ENCODE data around the gene EDC4. TPM values are rescaled to one million over a fixed set of nuclear protein-coding genes. Genes with fewer than 3 reads are reported as not detected.

Gene EDC4
- total RNA-seq, 4 donors from 2014 or later, result 27.3 to 92.2 (median 43.0) TPM

DNA sequence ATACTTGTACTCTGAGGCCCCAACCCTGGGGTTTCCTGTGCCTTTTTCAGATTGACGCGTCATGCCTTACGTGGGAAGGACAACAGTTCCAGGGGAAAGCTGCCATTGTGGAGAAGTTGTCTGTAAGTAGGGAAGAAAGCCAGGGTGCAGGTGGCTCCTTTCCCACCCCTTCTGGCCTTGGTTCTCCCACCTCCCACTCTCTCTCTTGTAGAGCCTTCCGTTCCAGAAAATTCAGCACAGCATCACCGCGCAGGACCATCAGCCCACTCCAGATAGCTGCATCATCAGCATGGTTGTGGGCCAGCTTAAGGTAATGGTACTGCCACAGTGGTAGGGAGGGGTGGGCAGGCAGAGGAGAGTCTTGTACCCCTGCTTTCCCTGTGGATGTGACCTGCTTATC lies 4.6 kb upstream of the EDC4 start:
- ATAC-seq (ENCODE audit: low FRiP score) (no peak), DNase-seq (ENCODE audit: low spot score) (no peak)
- TF ChIP-seq, protein P1, sequence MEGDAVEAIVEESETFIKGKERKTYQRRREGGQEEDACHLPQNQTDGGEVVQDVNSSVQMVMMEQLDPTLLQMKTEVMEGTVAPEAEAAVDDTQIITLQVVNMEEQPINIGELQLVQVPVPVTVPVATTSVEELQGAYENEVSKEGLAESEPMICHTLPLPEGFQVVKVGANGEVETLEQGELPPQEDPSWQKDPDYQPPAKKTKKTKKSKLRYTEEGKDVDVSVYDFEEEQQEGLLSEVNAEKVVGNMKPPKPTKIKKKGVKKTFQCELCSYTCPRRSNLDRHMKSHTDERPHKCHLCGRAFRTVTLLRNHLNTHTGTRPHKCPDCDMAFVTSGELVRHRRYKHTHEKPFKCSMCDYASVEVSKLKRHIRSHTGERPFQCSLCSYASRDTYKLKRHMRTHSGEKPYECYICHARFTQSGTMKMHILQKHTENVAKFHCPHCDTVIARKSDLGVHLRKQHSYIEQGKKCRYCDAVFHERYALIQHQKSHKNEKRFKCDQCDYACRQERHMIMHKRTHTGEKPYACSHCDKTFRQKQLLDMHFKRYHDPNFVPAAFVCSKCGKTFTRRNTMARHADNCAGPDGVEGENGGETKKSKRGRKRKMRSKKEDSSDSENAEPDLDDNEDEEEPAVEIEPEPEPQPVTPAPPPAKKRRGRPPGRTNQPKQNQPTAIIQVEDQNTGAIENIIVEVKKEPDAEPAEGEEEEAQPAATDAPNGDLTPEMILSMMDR (IDR thresholded peaks at IDR 0.05), result no peak

DNA sequence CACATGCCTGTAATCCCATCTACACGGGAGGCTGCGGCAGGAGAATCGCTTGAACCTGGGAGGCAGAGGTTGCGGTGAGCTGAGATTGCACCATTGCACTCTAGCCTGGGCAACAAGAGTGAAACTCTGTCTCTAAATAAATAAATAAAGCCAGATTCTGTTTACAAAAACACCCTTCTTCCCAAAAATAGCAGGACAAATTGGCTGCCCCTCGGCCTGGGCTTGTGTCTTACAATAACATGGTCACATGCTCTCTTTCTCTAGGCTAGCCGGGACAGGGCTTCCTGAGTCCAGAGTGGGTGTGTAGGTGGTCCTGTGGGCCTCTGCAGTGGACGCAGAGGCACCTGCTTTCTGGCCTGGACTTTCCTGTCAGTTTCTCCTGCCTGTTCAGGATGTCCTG lies 3.2 kb upstream of the EDC4 start:
- ATAC-seq (ENCODE audit: low FRiP score), result no peak
- no peak for DNase-seq (ENCODE audit: low spot score)

DNA sequence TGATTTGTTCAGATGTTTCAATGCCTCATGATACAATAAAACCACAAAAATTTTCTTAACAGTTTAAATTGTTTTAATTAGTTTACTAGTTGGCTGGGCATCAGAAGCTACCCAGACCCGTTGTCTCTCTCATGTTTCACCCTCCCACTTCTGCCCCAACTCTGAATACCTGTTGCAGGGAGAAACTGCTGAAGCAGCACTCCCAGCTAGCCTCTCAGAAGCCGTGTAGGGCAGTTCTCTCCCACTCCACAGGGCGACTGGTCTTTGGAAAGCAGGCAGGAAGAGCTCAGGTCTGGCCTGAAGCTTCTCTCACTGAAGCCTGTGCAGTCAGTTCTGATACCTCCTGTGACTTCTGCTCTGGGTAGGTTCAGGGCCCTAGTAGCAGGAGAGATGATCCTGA lies 1.6 kb upstream of the EDC4 start:
- DNase-seq (ENCODE audit: low spot score) (no peak), ATAC-seq (ENCODE audit: low FRiP score) (no peak)
- TF ChIP-seq, protein P1 (IDR thresholded peaks at IDR 0.05), result no peak

More for the DNA sequence above, 3.2 kb upstream of the EDC4 start:
- TF ChIP-seq, protein P1 (IDR thresholded peaks at IDR 0.05), result no peak

DNA sequence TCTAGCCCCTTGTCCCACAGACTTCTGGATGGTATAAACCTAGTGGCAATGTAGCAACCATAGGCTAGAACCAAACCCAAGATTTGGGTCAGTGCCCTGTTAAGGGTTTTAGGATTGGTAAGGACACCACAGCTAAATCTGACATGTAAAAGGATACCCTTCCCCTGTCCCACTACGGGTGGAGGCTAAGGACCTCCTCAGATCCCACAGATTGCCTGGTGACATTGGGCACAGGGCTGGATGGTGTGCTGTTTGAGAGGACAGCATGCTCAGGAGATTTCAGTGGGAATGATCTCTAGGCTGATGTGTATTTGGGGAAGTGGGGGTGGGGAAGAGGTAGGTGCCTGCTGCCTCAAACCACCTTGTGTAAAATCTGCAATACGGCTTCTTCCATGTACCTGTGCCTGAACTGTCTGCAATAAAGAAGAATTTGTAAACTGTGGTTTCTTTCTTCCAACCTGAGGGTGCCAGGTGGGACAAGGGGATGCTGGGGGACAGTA lies 671 bp upstream of the EDC4 start:
- no peak for ATAC-seq (ENCODE audit: low FRiP score)
- no peak for DNase-seq (ENCODE audit: low spot score)
- TF ChIP-seq, protein P1 (IDR thresholded peaks at IDR 0.05), result no peak

DNA sequence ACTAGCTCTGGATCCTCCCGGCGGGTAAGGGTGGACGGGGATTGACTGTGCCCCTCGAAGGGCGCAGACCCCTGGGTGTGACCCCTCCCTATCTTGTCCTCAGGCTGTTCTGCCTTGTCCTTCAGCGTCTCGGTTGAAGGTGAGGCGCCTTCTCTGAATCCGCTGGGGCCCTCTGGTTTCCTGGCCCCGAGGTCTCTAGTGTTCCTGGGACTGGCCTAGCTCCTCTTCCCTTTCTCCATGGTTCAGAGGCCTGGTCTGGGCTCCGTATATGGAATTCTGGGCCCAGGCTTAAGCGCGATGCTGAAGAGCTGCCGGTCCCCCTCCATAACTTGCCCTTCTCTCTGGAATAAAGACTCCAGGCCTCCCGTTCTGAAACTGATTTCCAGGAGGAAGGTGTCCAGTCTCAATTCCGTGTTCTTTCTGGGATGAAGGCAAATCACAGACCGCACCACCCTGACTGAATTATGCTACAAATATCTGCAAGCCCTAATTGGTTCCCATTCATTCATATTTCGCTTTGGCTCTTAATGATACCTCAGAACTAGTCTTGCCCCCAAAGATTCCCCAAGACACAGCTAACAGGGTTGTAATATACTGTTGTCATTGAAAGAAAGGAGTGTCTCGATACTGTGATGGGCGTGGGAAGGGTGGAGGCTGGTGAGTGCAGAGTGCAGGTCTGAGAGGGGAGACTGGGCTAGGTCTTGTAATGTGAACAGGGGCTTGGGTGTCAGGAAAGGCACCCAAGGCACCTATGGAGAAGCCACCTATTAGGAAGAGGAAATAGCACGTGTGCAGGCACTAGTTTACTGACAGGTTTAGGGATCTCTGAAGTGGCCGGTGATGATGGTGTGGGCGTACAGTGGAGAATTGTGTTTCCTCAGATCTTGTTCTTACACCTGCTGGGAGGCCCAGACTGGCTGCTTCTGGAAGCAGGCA lies 851 bp downstream of the EDC4 start:
- DNase-seq (ENCODE audit: low spot score) (no peak), ATAC-seq (ENCODE audit: low FRiP score) (peak; percentile 9)
- TF ChIP-seq, protein P1 (IDR thresholded peaks at IDR 0.05), result no peak

DNA sequence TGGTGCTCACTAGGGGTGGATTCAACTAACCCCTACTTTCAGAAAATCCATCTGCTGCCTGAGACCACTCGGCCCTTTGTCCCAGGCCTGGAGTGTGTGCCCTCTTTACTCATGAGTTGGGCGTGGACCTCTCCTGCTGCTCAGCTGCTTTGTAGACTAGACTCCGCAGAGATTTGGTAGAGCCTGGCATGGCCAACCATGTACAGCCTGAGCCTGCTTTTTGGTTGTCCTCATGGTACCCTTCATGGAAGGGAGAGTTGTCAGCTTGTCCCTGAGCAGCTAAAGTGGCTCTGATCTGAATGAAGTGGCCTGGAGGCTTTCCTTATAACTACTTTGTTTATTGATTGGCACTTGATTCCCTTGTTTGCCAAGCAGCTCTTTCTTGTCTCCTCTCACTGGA lies 1.5 kb downstream of the EDC4 start:
- TF ChIP-seq, protein P1 (IDR thresholded peaks at IDR 0.05), result no peak
- ATAC-seq (ENCODE audit: low FRiP score), result no peak
- no peak for DNase-seq (ENCODE audit: low spot score)

DNA sequence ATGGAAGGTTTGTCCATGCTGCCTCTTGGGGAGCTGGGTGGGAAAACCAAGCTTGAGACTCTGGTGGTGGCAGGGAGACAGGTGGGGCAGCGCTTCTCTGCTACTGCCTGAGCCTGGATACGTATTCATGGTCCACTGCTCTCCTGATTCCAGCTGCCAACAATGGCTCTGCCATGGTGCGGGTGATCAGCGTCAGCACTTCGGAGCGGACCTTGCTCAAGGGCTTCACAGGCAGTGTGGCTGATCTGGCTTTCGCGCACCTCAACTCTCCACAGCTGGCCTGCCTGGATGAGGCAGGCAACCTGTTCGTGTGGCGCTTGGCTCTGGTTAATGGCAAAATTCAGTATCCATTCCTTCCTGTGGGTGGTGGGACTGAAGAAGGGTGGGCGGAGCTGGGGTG lies 4.2 kb downstream of the EDC4 start:
- ATAC-seq (ENCODE audit: low FRiP score), result no peak
- TF ChIP-seq, protein P1 (IDR thresholded peaks at IDR 0.05), result no peak
- DNase-seq (ENCODE audit: low spot score), result no peak

All from omental fat pad (tissue), 4 donors.